ENCODE measurements around the gene PDHB.

PDHB gene

GRCh38 chr3:58392181-58392580 is 41.5 kb downstream of the PDHB start:
- Histone ChIP-seq H3K9me3 (ENCODE audit: insufficient read depth, low read depth, low read length) (no peaks in the 10 kb centered on the region), H3K9ac (ENCODE audit: low read depth, low read length) (no peak overlapping the region), H3K36me3 (ENCODE audit: insufficient read depth, low read length) (no peaks in the 10 kb centered on the region), H3K27me3 (ENCODE audit: insufficient read depth, low read length) (no peaks in the 10 kb centered on the region), H3K4me3 (ENCODE audit: low read length) (no peak overlapping the region), H3K27ac (ENCODE audit: low read depth, low read length) (no peak overlapping the region), H3K4me1 (ENCODE audit: insufficient read depth, low read length) (peaks cover 33% of the 10 kb centered on the region)
- WGBS = 87% methylated on average over 3 of the region's 3 CpGs

GRCh38 chr3:58391156-58391865 is 42.3 kb downstream of the PDHB start:
- WGBS = 94% methylated on average over 3 of the region's 3 CpGs

GRCh38 chr3:58388550-58389091 is 45.0 kb downstream of the PDHB start:
- H3K27ac ChIP-seq (ENCODE audit: low read depth, low read length) = no peak overlapping the region
- peaks cover 26% of the 10 kb centered on the region for H3K4me1 ChIP-seq (ENCODE audit: insufficient read depth, low read length)
- H3K9me3 ChIP-seq (ENCODE audit: insufficient read depth, low read depth, low read length) = no peaks in the 10 kb centered on the region
- no peak overlapping the region for H3K9ac ChIP-seq (ENCODE audit: low read depth, low read length)
- no peaks in the 10 kb centered on the region for H3K27me3 ChIP-seq (ENCODE audit: insufficient read depth, low read length)
- no peaks in the 10 kb centered on the region for H3K36me3 ChIP-seq (ENCODE audit: insufficient read depth, low read length)
- no peak overlapping the region for H3K4me3 ChIP-seq (ENCODE audit: low read length)

More at GRCh38 chr3:58391156-58391865, 42.3 kb downstream of the PDHB start:
- Histone ChIP-seq H3K4me3 (ENCODE audit: low read length) (no peak overlapping the region), H3K27ac (ENCODE audit: low read depth, low read length) (no peak overlapping the region), H3K9me3 (ENCODE audit: insufficient read depth, low read depth, low read length) (no peaks in the 10 kb centered on the region), H3K27me3 (ENCODE audit: insufficient read depth, low read length) (no peaks in the 10 kb centered on the region), H3K4me1 (ENCODE audit: insufficient read depth, low read length) (peaks cover 39% of the 10 kb centered on the region), H3K9ac (ENCODE audit: low read depth, low read length) (no peak overlapping the region), H3K36me3 (ENCODE audit: insufficient read depth, low read length) (no peaks in the 10 kb centered on the region)

DNA sequence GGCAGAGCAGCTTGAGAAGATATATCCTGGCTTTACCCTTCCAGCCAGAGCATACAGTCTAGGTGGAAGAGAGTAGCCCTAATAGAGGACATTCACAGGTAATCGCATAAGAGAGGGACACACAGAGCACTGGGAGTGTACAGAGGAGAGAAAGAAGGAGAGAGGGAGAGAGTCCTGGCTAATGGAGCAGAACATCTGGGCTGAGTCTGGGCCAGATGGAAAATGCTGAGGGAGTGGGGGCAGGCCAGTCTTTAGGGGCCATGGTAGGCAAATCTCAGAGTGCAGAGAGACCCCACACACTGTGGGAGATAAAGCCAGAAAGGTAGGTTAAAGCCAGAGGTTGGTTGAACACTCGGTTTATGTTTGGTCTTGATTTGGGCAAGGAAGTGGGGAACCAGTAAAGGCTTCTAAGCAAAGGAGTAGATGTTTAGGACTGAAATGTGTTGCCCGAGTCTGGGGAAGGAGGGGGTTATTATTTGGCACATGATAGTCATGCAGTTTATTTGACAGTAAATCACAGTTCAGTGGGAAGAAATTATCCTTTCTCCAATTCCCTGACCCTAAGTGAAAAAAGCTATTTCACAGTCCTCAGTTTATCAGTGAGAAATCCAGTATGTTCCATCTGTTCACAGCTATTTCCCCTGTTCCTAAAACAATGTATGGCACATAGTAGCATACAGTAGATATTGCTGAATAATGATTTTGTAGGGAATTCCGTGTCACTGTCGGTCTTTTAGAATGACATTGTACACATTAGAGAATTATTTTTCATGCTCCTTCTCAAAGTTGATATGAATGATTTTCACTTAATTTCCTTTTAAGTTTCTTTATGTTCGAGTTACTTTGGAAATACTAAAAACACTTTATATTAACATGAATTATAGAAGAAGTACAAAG is 45.7 kb downstream of the PDHB start:
- Histone ChIP-seq H3K27ac (ENCODE audit: low read depth, low read length) (no peak overlapping the region), H3K9ac (ENCODE audit: low read depth, low read length) (no peak overlapping the region), H3K4me3 (ENCODE audit: low read length) (no peak overlapping the region), H3K36me3 (ENCODE audit: insufficient read depth, low read length) (no peaks in the 10 kb centered on the region), H3K4me1 (ENCODE audit: insufficient read depth, low read length) (peaks cover 26% of the 10 kb centered on the region), H3K9me3 (ENCODE audit: insufficient read depth, low read depth, low read length) (no peaks in the 10 kb centered on the region), H3K27me3 (ENCODE audit: insufficient read depth, low read length) (no peaks in the 10 kb centered on the region)
- 91% methylated on average over 3 of the region's 6 CpGs for WGBS

- Histone ChIP-seq H3K9ac (ENCODE audit: low read depth, low read length) (no peak overlapping the region), H3K4me1 (ENCODE audit: insufficient read depth, low read length) (peaks cover 26% of the 10 kb centered on the region), H3K27me3 (ENCODE audit: insufficient read depth, low read length) (no peaks in the 10 kb centered on the region), H3K4me3 (ENCODE audit: low read length) (no peak overlapping the region), H3K9me3 (ENCODE audit: insufficient read depth, low read depth, low read length) (no peaks in the 10 kb centered on the region), H3K27ac (ENCODE audit: low read depth, low read length) (no peak overlapping the region), H3K36me3 (ENCODE audit: insufficient read depth, low read length) (no peaks in the 10 kb centered on the region)
- 70% methylated on average over 3 of the region's 3 CpGs for WGBS
Measured at GRCh38 chr3:58386626-58387365, 46.8 kb downstream of the PDHB start.

DNA sequence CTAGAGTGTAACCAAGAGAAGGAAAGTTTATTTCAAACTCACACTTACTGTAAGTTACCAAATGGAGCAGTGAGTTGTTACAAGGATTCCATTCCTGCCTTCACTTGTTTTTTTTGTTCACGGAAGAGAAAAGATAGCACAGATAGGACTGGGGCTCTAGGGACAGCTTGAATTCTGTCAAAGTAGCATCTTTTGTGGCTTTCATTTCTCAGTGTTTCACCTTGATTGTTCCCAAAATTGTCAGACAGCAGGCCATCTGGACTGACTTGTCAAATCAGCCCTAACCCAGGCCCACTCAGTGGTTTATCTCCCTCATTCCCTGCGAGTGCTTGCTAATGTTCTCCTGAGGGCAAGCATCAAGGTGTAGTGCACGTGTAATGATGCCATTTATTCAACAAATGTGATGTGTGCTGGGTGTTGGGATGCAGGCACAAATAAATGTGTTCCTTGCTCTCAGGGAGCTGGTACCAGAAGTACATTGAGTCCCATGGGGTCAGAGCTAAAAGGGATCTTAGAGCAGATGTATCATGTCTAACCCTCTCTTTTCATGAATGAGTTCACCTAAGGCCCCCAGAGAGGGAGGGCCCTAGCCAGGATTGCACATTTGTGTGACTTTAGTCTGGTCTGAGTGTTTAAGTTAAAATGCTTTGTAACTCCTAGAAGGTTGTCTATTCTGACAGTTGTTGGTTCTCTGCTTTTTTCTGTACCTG is 49.1 kb downstream of the PDHB start:
- no peak overlapping the region for H3K4me3 ChIP-seq (ENCODE audit: low read length)
- H3K9ac ChIP-seq (ENCODE audit: low read depth, low read length) = no peak overlapping the region
- peaks cover 31% of the 10 kb centered on the region for H3K4me1 ChIP-seq (ENCODE audit: insufficient read depth, low read length)
- H3K27me3 ChIP-seq (ENCODE audit: insufficient read depth, low read length) = no peaks in the 10 kb centered on the region
- H3K36me3 ChIP-seq (ENCODE audit: insufficient read depth, low read length) = no peaks in the 10 kb centered on the region
- WGBS = 89% methylated on average over 3 of the region's 3 CpGs
- H3K27ac ChIP-seq (ENCODE audit: low read depth, low read length) = no peak overlapping the region
- no peaks in the 10 kb centered on the region for H3K9me3 ChIP-seq (ENCODE audit: insufficient read depth, low read depth, low read length)

GRCh38 chr3:58383904-58384303 is 49.7 kb downstream of the PDHB start:
- peaks cover 31% of the 10 kb centered on the region for H3K4me1 ChIP-seq (ENCODE audit: insufficient read depth, low read length)
- H3K9me3 ChIP-seq (ENCODE audit: insufficient read depth, low read depth, low read length) = no peaks in the 10 kb centered on the region
- no peaks in the 10 kb centered on the region for H3K27me3 ChIP-seq (ENCODE audit: insufficient read depth, low read length)
- H3K36me3 ChIP-seq (ENCODE audit: insufficient read depth, low read length) = no peaks in the 10 kb centered on the region
- 92% methylated on average over 4 of the region's 4 CpGs for WGBS
- no peak overlapping the region for H3K27ac ChIP-seq (ENCODE audit: low read depth, low read length)
- no peak overlapping the region for H3K9ac ChIP-seq (ENCODE audit: low read depth, low read length)
- H3K4me3 ChIP-seq (ENCODE audit: low read length) = no peak overlapping the region

- peaks cover 26% of the 10 kb centered on the region for H3K4me1 ChIP-seq (ENCODE audit: insufficient read depth, low read length)
- H3K9me3 ChIP-seq (ENCODE audit: insufficient read depth, low read depth, low read length) = no peaks in the 10 kb centered on the region
- no peak overlapping the region for H3K4me3 ChIP-seq (ENCODE audit: low read length)
- H3K27ac ChIP-seq (ENCODE audit: low read depth, low read length) = no peak overlapping the region
- H3K9ac ChIP-seq (ENCODE audit: low read depth, low read length) = no peak overlapping the region
- H3K27me3 ChIP-seq (ENCODE audit: insufficient read depth, low read length) = no peaks in the 10 kb centered on the region
- 98% methylated on average over 2 of the region's 2 CpGs for WGBS
- no peaks in the 10 kb centered on the region for H3K36me3 ChIP-seq (ENCODE audit: insufficient read depth, low read length)
Measured at GRCh38 chr3:58383476-58383875, 50.2 kb downstream of the PDHB start.

DNA sequence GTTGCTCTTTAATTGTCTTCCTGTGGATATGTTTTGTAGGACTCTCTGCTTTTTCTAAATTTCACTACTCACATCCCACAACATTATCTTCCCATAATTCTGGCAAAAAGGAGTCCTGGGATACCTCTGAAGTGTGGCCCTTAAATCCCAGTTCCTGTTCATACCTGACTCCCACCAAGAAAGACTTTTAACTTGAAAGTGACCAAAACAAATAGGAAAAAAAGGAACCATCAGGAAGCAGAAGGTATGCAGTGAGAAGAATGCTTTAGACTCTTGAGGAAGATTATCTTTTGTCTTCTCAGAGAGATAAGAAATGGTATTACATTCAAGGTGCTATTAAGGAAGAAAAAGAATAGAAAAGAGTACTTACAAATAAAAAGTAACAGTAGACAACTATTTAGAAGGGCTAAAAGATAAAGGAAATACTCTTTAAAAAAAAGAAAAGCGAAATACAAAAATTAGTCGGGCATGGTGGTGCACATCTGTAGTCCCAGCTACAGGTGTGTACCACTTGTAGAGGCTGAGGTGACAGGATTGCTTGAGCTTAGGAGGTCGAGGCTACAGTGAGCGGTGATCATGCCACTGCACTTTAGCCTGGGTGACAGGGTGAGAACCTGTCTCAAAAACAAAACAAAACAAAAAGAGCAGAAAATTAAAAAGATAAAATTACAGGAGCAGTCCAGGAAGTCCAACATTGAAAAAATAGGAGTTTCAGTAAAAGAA is 54.1 kb downstream of the PDHB start:
- no peak overlapping the region for H3K4me3 ChIP-seq (ENCODE audit: low read length)
- no peak overlapping the region for H3K9ac ChIP-seq (ENCODE audit: low read depth, low read length)
- 87% methylated on average over 4 of the region's 4 CpGs for WGBS
- peaks cover 10% of the 10 kb centered on the region for H3K4me1 ChIP-seq (ENCODE audit: insufficient read depth, low read length)
- H3K9me3 ChIP-seq (ENCODE audit: insufficient read depth, low read depth, low read length) = no peaks in the 10 kb centered on the region
- no peaks in the 10 kb centered on the region for H3K36me3 ChIP-seq (ENCODE audit: insufficient read depth, low read length)
- no peak overlapping the region for H3K27ac ChIP-seq (ENCODE audit: low read depth, low read length)
- H3K27me3 ChIP-seq (ENCODE audit: insufficient read depth, low read length) = no peaks in the 10 kb centered on the region

DNA sequence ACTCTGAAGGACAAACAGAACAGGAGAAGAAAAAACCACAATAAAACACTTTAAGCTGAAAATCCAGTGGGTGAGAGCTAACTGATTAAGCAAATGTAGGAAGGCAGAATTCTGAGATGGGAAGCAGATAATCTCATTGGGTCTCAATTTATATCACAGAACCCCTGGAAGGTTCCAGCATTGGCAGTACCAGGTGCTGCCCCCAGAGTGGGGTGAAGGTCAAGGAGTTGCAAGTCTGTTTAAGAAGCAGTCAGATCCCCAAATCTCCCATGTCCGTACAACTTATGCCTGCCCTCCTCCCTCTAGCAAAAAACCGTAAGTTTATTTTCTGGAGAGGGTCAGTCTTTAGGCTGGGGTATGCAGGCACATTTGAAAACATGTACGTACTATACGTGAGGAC is 55.9 kb downstream of the PDHB start:
- Histone ChIP-seq H3K9me3 (ENCODE audit: insufficient read depth, low read depth, low read length) (no peaks in the 10 kb centered on the region), H3K36me3 (ENCODE audit: insufficient read depth, low read length) (no peaks in the 10 kb centered on the region), H3K4me3 (ENCODE audit: low read length) (no peak overlapping the region), H3K27me3 (ENCODE audit: insufficient read depth, low read length) (no peaks in the 10 kb centered on the region), H3K27ac (ENCODE audit: low read depth, low read length) (no peak overlapping the region), H3K9ac (ENCODE audit: low read depth, low read length) (no peak overlapping the region), H3K4me1 (ENCODE audit: insufficient read depth, low read length) (peaks cover 10% of the 10 kb centered on the region)
- 92% methylated on average over 4 of the region's 4 CpGs for WGBS

All from HUES64 (cell line).